ENCODE measurements around the gene ADAM20. TPM values are rescaled to one million over a fixed set of nuclear protein-coding genes. Genes with fewer than 3 reads are reported as not detected.

ADAM20 gene
- total and polyA plus RNA-seq, 5 donors from 2014 or later = 0.72 TPM; not detected in 4

- no peaks in the 10 kb centered on the region for H3K9me3 ChIP-seq (ENCODE audit: control insufficient read depth in 2 of 2, low read length in 2 of 2)
- no peaks in the 10 kb centered on the region for H3K27me3 ChIP-seq (ENCODE audit: control insufficient read depth, insufficient read depth, low read length)
- Mint-ChIP-seq H3K36me3 (peaks cover 22% of the 10 kb centered on the region), H3K4me1 (peaks cover 0 to 5% (median 3%) of the 10 kb centered on the region in 4 donors), H3K9me3 (peaks cover 0 to 7% (median 4%) of the 10 kb centered on the region in 7 donors), H3K27me3 (no peaks in the 10 kb centered on the region), H3K27ac (no peak overlapping the region), H3K4me3 (peak overlapping the region in 1 of 4 donors; percentile 46)
- H3K36me3 ChIP-seq (ENCODE audit: control insufficient read depth, insufficient read depth, low read length) = peaks cover 3% of the 10 kb centered on the region
- DNase-seq (no peak), ATAC-seq (ENCODE audit: low read depth in 2 of 2) (no peak)
- no peak overlapping the region for H3K27ac ChIP-seq (ENCODE audit: insufficient read depth, low read length, poor library complexity, severe bottlenecking)
- H3K4me3 ChIP-seq (ENCODE audit: low read depth, low read length) = no peak overlapping the region
- no peaks in the 10 kb centered on the region for H3K4me1 ChIP-seq (ENCODE audit: control insufficient read depth, insufficient read depth, low read length, poor library complexity, severe bottlenecking)
Measured at GRCh38 chr14:70555890-70556289, 21.1 kb upstream of the ADAM20 start.

GRCh38 chr14:70538087-70538486 is 3.3 kb upstream of the ADAM20 start:
- ATAC-seq (ENCODE audit: low read depth in 2 of 2) (no peak), DNase-seq (no peak)
- Mint-ChIP-seq H3K27me3 (no peaks in the 10 kb centered on the region), H3K27ac (peak overlapping the region in 1 of 3 donors; percentile 36), H3K4me1 (peaks cover 11 to 22% (median 15%) of the 10 kb centered on the region in 4 donors), H3K4me3 (no peak overlapping the region), H3K36me3 (peaks cover 25% of the 10 kb centered on the region), H3K9me3 (peaks cover 0 to 3% (median 0%) of the 10 kb centered on the region in 7 donors)
- Histone ChIP-seq H3K9me3 (ENCODE audit: control insufficient read depth in 2 of 2, low read length in 2 of 2) (no peaks in the 10 kb centered on the region), H3K27me3 (ENCODE audit: control insufficient read depth, insufficient read depth, low read length) (no peaks in the 10 kb centered on the region), H3K4me3 (ENCODE audit: low read depth, low read length) (no peak overlapping the region), H3K4me1 (ENCODE audit: control insufficient read depth, insufficient read depth, low read length, poor library complexity, severe bottlenecking) (no peaks in the 10 kb centered on the region), H3K36me3 (ENCODE audit: control insufficient read depth, insufficient read depth, low read length) (no peaks in the 10 kb centered on the region), H3K27ac (ENCODE audit: insufficient read depth, low read length, poor library complexity, severe bottlenecking) (no peak overlapping the region)

GRCh38 chr14:70536830-70537229 is 2.0 kb upstream of the ADAM20 start:
- Mint-ChIP-seq H3K4me1 (peaks cover 7 to 22% (median 15%) of the 10 kb centered on the region in 4 donors), H3K27me3 (no peaks in the 10 kb centered on the region), H3K4me3 (no peak overlapping the region), H3K9me3 (peaks cover 0 to 8% (median 5%) of the 10 kb centered on the region in 7 donors), H3K36me3 (peaks cover 35% of the 10 kb centered on the region), H3K27ac (no peak overlapping the region)
- ATAC-seq (ENCODE audit: low read depth in 2 of 2) = no peak
- H3K4me3 ChIP-seq (ENCODE audit: low read depth, low read length) = no peak overlapping the region
- H3K27me3 ChIP-seq (ENCODE audit: control insufficient read depth, insufficient read depth, low read length) = no peaks in the 10 kb centered on the region
- H3K4me1 ChIP-seq (ENCODE audit: control insufficient read depth, insufficient read depth, low read length, poor library complexity, severe bottlenecking) = no peaks in the 10 kb centered on the region
- DNase-seq = no peak
- H3K9me3 ChIP-seq (ENCODE audit: control insufficient read depth in 2 of 2, low read length in 2 of 2) = no peaks in the 10 kb centered on the region
- H3K36me3 ChIP-seq (ENCODE audit: control insufficient read depth, insufficient read depth, low read length) = no peaks in the 10 kb centered on the region
- no peak overlapping the region for H3K27ac ChIP-seq (ENCODE audit: insufficient read depth, low read length, poor library complexity, severe bottlenecking)

- Histone ChIP-seq H3K27me3 (ENCODE audit: control insufficient read depth, insufficient read depth, low read length) (no peaks in the 10 kb centered on the region), H3K9me3 (ENCODE audit: control insufficient read depth in 2 of 2, low read length in 2 of 2) (no peaks in the 10 kb centered on the region), H3K36me3 (ENCODE audit: control insufficient read depth, insufficient read depth, low read length) (no peaks in the 10 kb centered on the region), H3K4me1 (ENCODE audit: control insufficient read depth, insufficient read depth, low read length, poor library complexity, severe bottlenecking) (no peaks in the 10 kb centered on the region), H3K4me3 (ENCODE audit: low read depth, low read length) (no peak overlapping the region), H3K27ac (ENCODE audit: insufficient read depth, low read length, poor library complexity, severe bottlenecking) (no peak overlapping the region)
- ATAC-seq (ENCODE audit: low read depth in 2 of 2) = no peak
- Mint-ChIP-seq H3K4me1 (peaks cover 0 to 8% (median 2%) of the 10 kb centered on the region in 4 donors), H3K27ac (no peak overlapping the region), H3K4me3 (peak overlapping the region in 1 of 4 donors; percentile 56), H3K27me3 (no peaks in the 10 kb centered on the region), H3K9me3 (peaks cover 0 to 8% (median 5%) of the 10 kb centered on the region in 7 donors), H3K36me3 (peaks cover 57% of the 10 kb centered on the region)
- no peak for DNase-seq
Measured at GRCh38 chr14:70530417-70530816, 4.4 kb downstream of the ADAM20 start.

- H3K36me3 Mint-ChIP-seq = peaks cover 62% of the 10 kb centered on the region
- H3K9me3 ChIP-seq (ENCODE audit: control insufficient read depth in 2 of 2, low read length in 2 of 2) = no peaks in the 10 kb centered on the region
- ATAC-seq (ENCODE audit: low read depth in 2 of 2) = no peak
- no peak overlapping the region for H3K4me3 ChIP-seq (ENCODE audit: low read depth, low read length)
- H3K27ac Mint-ChIP-seq = no peak overlapping the region
- no peak overlapping the region for H3K4me3 Mint-ChIP-seq
- H3K27ac ChIP-seq (ENCODE audit: insufficient read depth, low read length, poor library complexity, severe bottlenecking) = no peak overlapping the region
- no peaks in the 10 kb centered on the region for H3K27me3 Mint-ChIP-seq
- H3K27me3 ChIP-seq (ENCODE audit: control insufficient read depth, insufficient read depth, low read length) = no peaks in the 10 kb centered on the region
- DNase-seq = no peak
- peaks cover 0 to 8% (median 2%) of the 10 kb centered on the region in 4 donors for H3K4me1 Mint-ChIP-seq
- H3K36me3 ChIP-seq (ENCODE audit: control insufficient read depth, insufficient read depth, low read length) = peaks cover 4% of the 10 kb centered on the region
- H3K9me3 Mint-ChIP-seq = peaks cover 0 to 8% (median 2%) of the 10 kb centered on the region in 7 donors
- no peaks in the 10 kb centered on the region for H3K4me1 ChIP-seq (ENCODE audit: control insufficient read depth, insufficient read depth, low read length, poor library complexity, severe bottlenecking)
Measured at GRCh38 chr14:70527501-70528105, 7.2 kb downstream of the ADAM20 start.

- Mint-ChIP-seq H3K36me3 (peaks cover 56% of the 10 kb centered on the region), H3K4me1 (peaks cover 0 to 8% (median 2%) of the 10 kb centered on the region in 4 donors), H3K9me3 (peaks cover 0 to 5% (median 3%) of the 10 kb centered on the region in 7 donors), H3K27me3 (no peaks in the 10 kb centered on the region), H3K4me3 (no peak overlapping the region), H3K27ac (no peak overlapping the region)
- H3K27ac ChIP-seq (ENCODE audit: insufficient read depth, low read length, poor library complexity, severe bottlenecking) = no peak overlapping the region
- no peaks in the 10 kb centered on the region for H3K9me3 ChIP-seq (ENCODE audit: control insufficient read depth in 2 of 2, low read length in 2 of 2)
- H3K4me1 ChIP-seq (ENCODE audit: control insufficient read depth, insufficient read depth, low read length, poor library complexity, severe bottlenecking) = no peaks in the 10 kb centered on the region
- no peak for DNase-seq
- H3K27me3 ChIP-seq (ENCODE audit: control insufficient read depth, insufficient read depth, low read length) = no peaks in the 10 kb centered on the region
- ATAC-seq (ENCODE audit: low read depth in 2 of 2) = no peak
- peaks cover 4% of the 10 kb centered on the region for H3K36me3 ChIP-seq (ENCODE audit: control insufficient read depth, insufficient read depth, low read length)
- H3K4me3 ChIP-seq (ENCODE audit: low read depth, low read length) = no peak overlapping the region
Measured at GRCh38 chr14:70525691-70526090, 9.1 kb downstream of the ADAM20 start.

GRCh38 chr14:70515811-70516210 is 19.0 kb downstream of the ADAM20 start:
- Mint-ChIP-seq H3K9me3 (peaks cover 0 to 11% (median 4%) of the 10 kb centered on the region in 7 donors), H3K4me3 (no peak overlapping the region), H3K27me3 (no peaks in the 10 kb centered on the region), H3K4me1 (peaks cover 7 to 22% (median 15%) of the 10 kb centered on the region in 4 donors), H3K27ac (no peak overlapping the region), H3K36me3 (peaks cover 10% of the 10 kb centered on the region)
- no peaks in the 10 kb centered on the region for H3K27me3 ChIP-seq (ENCODE audit: control insufficient read depth, insufficient read depth, low read length)
- no peak overlapping the region for H3K4me3 ChIP-seq (ENCODE audit: low read depth, low read length)
- no peaks in the 10 kb centered on the region for H3K9me3 ChIP-seq (ENCODE audit: control insufficient read depth in 2 of 2, low read length in 2 of 2)
- no peak overlapping the region for H3K27ac ChIP-seq (ENCODE audit: insufficient read depth, low read length, poor library complexity, severe bottlenecking)
- DNase-seq = no peak
- H3K36me3 ChIP-seq (ENCODE audit: control insufficient read depth, insufficient read depth, low read length) = no peaks in the 10 kb centered on the region
- no peak for ATAC-seq (ENCODE audit: low read depth in 2 of 2)
- H3K4me1 ChIP-seq (ENCODE audit: control insufficient read depth, insufficient read depth, low read length, poor library complexity, severe bottlenecking) = peaks cover 8% of the 10 kb centered on the region

Measured in CD4-positive, CD25-positive, alpha-beta regulatory T cell (primary cell).